Stimulated activated CD8-positive, alpha-beta memory T cell treated with anti-CD3 and anti-CD28 coated beads, Interleukin-4, amount 100 ng/mL, for 4 hours (primary cell): ENCODE data around the gene ELL2.

Source experiments
- DNase-seq, 2 donors: peaks; one replicate each; pipeline ENCODE4 v3.0.0-alpha.2; 2020; ENCODE audit warnings: low read depth in 2 of 2, low spot score in 1 of 2

ELL2 gene

GRCh38 chr5:95983509-95983908, 21.9 kb upstream of the ELL2 start:
- no peak for DNase-seq

- no peak for DNase-seq
Measured at GRCh38 chr5:95983080-95983479, 21.4 kb upstream of the ELL2 start.

GRCh38 chr5:95976606-95977005, 15.0 kb upstream of the ELL2 start:
- DNase-seq: no peak

- DNase-seq: no peak
Measured at GRCh38 chr5:95975703-95976102, 14.1 kb upstream of the ELL2 start.

GRCh38 chr5:95973793-95974325, 12.2 kb upstream of the ELL2 start:
- no peak for DNase-seq

- no peak for DNase-seq
Measured at GRCh38 chr5:95972196-95972595, 10.5 kb upstream of the ELL2 start.

- DNase-seq: no peak
Measured at GRCh38 chr5:95970359-95970704, 8.7 kb upstream of the ELL2 start.

GRCh38 chr5:95969651-95970358, 8.2 kb upstream of the ELL2 start:
- no peak for DNase-seq

- no peak for DNase-seq
Measured at GRCh38 chr5:95969055-95969454, 7.4 kb upstream of the ELL2 start.

- no peak for DNase-seq
Measured at GRCh38 chr5:95967236-95967635, 5.6 kb upstream of the ELL2 start.

GRCh38 chr5:95966005-95966404, 4.4 kb upstream of the ELL2 start:
- DNase-seq: no peak

GRCh38 chr5:95963650-95964410, 2.2 kb upstream of the ELL2 start:
- no peak for DNase-seq

- DNase-seq: no peak
Measured at GRCh38 chr5:95962785-95963184, 1.1 kb upstream of the ELL2 start.

GRCh38 chr5:95962475-95962773, 773 bp upstream of the ELL2 start:
- no peak for DNase-seq

GRCh38 chr5:95960667-95961616, 709 bp downstream of the ELL2 start:
- DNase-seq: peak in 1 of 2 donors; percentile 50

- no peak for DNase-seq
Measured at GRCh38 chr5:95959888-95960666, 1.6 kb downstream of the ELL2 start.

- DNase-seq: no peak
Measured at GRCh38 chr5:95959051-95959887, 2.4 kb downstream of the ELL2 start.

- no peak for DNase-seq
Measured at GRCh38 chr5:95958310-95959014, 3.2 kb downstream of the ELL2 start.

GRCh38 chr5:95957561-95958203, 4.0 kb downstream of the ELL2 start:
- DNase-seq: no peak
